Subcutaneous abdominal adipose tissue (tissue), 5 donors: ENCODE data around the gene HTR7.
"Not testable (repeated sequence)": the region's sequence is repeated elsewhere in the genome, so short reads cannot be mapped to it uniquely, and the experiment has no call there.

Experiments used
- H3K27ac ChIP-seq: one replicate; pipeline ENCODE4 v1.7.0; 2013; ENCODE audit warnings: low read depth, mild to moderate bottlenecking, inconsistent platforms, low read length, moderate library complexity
- H3K27me3 ChIP-seq, 5 donors: one replicate each; pipeline ENCODE4 v1.7.0; 2013; ENCODE audit warnings: low read length in 5 of 5, inconsistent platforms in 1 of 5; ENCODE audit not compliant: control insufficient read depth in 5 of 5, insufficient read depth in 4 of 5
- H3K36me3 ChIP-seq, 5 donors: one replicate each; pipeline ENCODE4 v1.7.0; 2013; ENCODE audit warnings: low read length in 5 of 5; ENCODE audit not compliant: control insufficient read depth in 5 of 5, insufficient read depth in 5 of 5
- H3K4me1 ChIP-seq, 5 donors: one replicate each; pipeline ENCODE4 v1.7.0; 2013; ENCODE audit warnings: low read length in 5 of 5, mild to moderate bottlenecking in 3 of 5, moderate library complexity in 1 of 5; ENCODE audit not compliant: control insufficient read depth in 5 of 5, insufficient read depth in 5 of 5
- H3K4me3 ChIP-seq, 5 donors: one replicate each; pipeline ENCODE4 v1.7.0; 2013; ENCODE audit warnings: low read length in 5 of 5, low read depth in 1 of 5
- H3K9ac ChIP-seq, 5 donors: one replicate each; pipeline ENCODE4 v1.7.0; 2013; ENCODE audit warnings: low read length in 5 of 5, mild to moderate bottlenecking in 4 of 5, moderate library complexity in 3 of 5
- H3K9me3 ChIP-seq, 5 donors: one replicate each; pipeline ENCODE4 v1.7.0; 2013; ENCODE audit warnings: low read length in 5 of 5; ENCODE audit not compliant: control insufficient read depth in 5 of 5
- donor health status: healthy.
- donor health status: healthy.
- donor health status: healthy.
- donor health status: healthy.
- donor health status: healthy.

HTR7 gene

DNA sequence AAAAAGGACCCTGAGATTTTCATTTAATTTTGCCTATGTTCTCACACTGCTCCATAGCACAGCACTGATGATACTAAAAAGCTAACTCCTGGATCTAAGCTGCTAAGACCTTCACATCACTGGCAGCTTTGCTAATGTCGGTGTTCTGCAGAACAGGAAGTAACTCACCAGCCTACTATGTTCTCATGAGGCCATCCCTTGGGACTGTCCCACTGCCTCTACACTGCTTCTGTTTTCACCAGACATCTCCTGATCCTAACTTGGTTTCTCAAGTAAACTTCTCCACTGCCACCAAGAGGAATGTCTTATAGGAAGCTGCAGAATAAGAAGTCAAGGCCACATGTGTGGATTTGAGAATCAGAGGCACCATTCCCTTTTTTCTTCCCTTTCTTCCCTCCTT, 15.1 kb downstream of the HTR7 start:
- Histone ChIP-seq H3K27ac (no peak overlapping the region), H3K9ac (no peak overlapping the region), H3K27me3 (peaks cover 0 to 7% (median 0%) of the 10 kb centered on the region in 5 donors), H3K4me3 (no peak overlapping the region), H3K4me1 (no peaks in the 10 kb centered on the region), H3K9me3 (peaks cover 0 to 3% (median 0%) of the 10 kb centered on the region in 5 donors), H3K36me3 (no peaks in the 10 kb centered on the region)

DNA sequence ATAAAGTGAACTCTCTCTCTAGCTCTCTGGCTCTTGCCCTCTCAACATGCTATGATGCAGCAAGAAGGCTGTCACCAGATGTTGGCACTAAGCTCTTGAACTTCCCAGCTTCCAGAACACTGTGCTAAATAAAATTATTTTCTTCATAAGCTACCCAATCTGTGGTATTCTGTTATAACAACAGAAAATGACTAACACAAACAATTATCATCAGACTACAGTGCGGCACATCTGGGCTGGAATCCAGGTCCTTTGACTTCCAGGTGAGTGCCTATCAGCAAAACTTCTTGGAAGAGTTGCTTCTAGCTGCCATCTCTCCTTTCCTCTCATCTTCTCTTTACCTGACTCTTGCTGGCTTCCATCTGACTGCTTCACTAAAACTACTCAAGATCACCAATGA, 20.4 kb downstream of the HTR7 start:
- H3K27ac ChIP-seq = no peak overlapping the region
- no peaks in the 10 kb centered on the region for H3K36me3 ChIP-seq
- H3K4me3 ChIP-seq = no peak overlapping the region
- no peaks in the 10 kb centered on the region for H3K4me1 ChIP-seq
- peaks cover 0 to 3% (median 0%) of the 10 kb centered on the region in 5 donors for H3K9me3 ChIP-seq
- H3K9ac ChIP-seq = no peak overlapping the region
- peaks cover 0 to 3% (median 0%) of the 10 kb centered on the region in 5 donors for H3K27me3 ChIP-seq

DNA sequence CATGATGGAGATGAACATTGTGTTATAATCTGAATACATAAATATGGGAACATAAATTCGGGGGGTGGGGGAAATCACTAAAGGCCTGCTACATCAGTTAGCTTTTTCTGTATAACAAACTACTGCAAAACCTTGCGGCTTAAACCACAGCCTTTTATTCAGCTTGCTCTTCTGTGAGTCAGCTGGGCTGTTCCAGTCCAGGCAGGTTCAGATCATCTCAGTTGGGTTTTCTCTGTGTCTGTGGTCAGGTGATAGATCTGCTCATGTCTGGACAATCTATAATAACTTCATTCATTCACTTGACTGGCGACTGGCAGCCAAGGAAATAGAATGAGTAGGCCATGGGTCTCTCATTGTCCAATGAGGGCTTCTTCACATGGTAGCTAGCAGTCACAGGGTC, 23.5 kb downstream of the HTR7 start:
- no peaks in the 10 kb centered on the region for H3K36me3 ChIP-seq
- peaks cover 0 to 2% (median 0%) of the 10 kb centered on the region in 5 donors for H3K9me3 ChIP-seq
- no peak overlapping the region for H3K27ac ChIP-seq
- H3K27me3 ChIP-seq = no peaks in the 10 kb centered on the region
- no peaks in the 10 kb centered on the region for H3K4me1 ChIP-seq
- no peak overlapping the region for H3K9ac ChIP-seq
- H3K4me3 ChIP-seq = no peak overlapping the region

DNA sequence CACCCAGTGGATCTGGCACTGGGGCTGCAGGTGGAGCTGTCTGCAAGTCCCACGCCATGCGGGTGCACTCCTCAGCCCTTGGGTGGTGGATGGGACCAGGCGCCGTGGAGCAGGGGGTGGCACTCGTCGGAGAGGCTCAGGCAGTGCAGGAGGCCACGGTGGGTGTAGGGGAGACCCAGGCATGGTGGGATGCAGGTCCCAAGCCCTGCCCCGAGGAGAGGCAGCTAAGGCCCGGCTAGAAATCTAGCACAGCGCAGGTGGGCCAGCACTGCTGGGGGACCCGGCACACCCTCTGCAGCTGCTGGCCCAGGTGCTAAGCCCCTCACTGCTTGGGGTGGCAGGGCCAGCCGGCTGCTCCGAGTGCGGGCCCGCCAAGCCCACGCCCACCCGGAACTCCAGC, 25.7 kb downstream of the HTR7 start:
- Histone ChIP-seq H3K27ac (no peak overlapping the region), H3K4me1 (no peaks in the 10 kb centered on the region), H3K27me3 (no peaks in the 10 kb centered on the region), H3K36me3 (no peaks in the 10 kb centered on the region), H3K9me3 (peaks cover 0 to 2% (median 0%) of the 10 kb centered on the region in 5 donors), H3K9ac (no peak overlapping the region), H3K4me3 (no peak overlapping the region)

DNA sequence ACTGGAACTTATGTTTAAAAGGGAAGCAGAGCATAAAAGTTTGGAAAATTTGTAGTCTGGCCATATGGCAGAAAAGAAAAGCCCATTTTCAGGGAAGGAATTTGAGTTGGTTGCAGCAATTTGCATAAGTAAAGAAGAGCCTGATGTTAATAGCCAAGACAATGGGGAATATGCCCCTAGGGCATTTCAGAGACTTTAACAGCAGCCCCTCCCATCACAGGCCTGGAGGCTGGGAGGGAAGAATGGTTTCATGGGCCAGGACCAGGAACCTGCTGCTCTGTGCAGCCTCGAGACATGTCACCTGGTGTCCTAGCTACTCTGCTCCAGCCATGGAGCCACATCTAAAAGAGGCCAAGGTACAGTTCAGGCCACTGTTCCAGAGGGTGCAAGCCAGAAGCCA, 35.3 kb downstream of the HTR7 start:
- Histone ChIP-seq H3K27me3 (peaks cover 0 to 2% (median 0%) of the 10 kb centered on the region in 5 donors), H3K36me3 (no peaks in the 10 kb centered on the region), H3K4me3 (peak overlapping the region in 1 of 5 donors; percentile 29), H3K4me1 (no peaks in the 10 kb centered on the region), H3K9ac (no peak overlapping the region), H3K9me3 (peaks cover 0 to 23% (median 13%) of the 10 kb centered on the region in 5 donors), H3K27ac (no peak overlapping the region)

DNA sequence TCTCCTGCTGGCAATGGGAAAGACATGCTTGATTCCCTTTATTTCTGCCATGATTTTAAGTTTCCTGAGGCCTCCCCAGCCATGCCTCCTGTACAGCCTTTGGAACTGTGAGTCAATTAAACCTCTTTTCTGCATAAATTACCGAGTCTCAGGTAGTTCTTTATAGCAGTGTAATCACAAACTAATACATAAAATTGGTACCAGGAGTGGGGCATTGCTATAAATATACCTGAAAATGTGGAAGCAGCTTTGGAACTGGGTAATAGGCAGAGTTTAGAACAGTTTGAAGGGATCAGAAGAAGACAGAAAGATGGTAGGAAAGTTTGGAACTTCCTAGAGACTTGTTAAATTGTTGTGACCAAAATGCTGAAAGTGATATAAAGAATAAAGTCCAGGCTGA, 36.0 kb downstream of the HTR7 start:
- H3K27me3 ChIP-seq, H3K4me3 ChIP-seq: not testable (repeated sequence)
- peaks cover 0 to 23% (median 13%) of the 10 kb centered on the region in 5 donors for H3K9me3 ChIP-seq

DNA sequence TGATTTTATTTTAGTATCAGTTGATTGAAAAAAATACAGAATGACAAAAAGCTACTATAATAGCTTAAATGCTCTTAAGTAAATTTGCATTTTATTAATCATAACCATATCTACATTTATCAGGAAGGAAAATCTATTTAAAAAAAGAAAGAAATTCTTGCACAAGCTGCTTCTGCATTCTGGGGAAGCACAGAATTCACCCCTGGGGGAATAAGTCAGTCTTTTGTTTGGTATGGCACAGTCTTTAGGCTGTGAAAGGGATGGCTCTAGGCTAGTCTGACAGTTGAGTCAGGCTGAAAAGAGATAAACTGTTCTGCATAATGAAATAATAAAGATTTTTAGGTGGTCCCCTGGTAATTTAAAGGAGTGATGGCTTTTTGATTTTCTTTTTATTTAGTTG, 37.9 kb downstream of the HTR7 start:
- no peaks in the 10 kb centered on the region for H3K36me3 ChIP-seq
- H3K27ac ChIP-seq = no peak overlapping the region
- no peak overlapping the region for H3K9ac ChIP-seq
- no peaks in the 10 kb centered on the region for H3K4me1 ChIP-seq
- peaks cover 0 to 23% (median 13%) of the 10 kb centered on the region in 5 donors for H3K9me3 ChIP-seq
- H3K27me3 ChIP-seq = peaks cover 0 to 2% (median 0%) of the 10 kb centered on the region in 5 donors
- H3K4me3 ChIP-seq = no peak overlapping the region

More for the DNA sequence above, 36.0 kb downstream of the HTR7 start:
- not testable (repeated sequence) for H3K4me1 ChIP-seq, H3K27ac ChIP-seq, H3K9ac ChIP-seq, H3K36me3 ChIP-seq

DNA sequence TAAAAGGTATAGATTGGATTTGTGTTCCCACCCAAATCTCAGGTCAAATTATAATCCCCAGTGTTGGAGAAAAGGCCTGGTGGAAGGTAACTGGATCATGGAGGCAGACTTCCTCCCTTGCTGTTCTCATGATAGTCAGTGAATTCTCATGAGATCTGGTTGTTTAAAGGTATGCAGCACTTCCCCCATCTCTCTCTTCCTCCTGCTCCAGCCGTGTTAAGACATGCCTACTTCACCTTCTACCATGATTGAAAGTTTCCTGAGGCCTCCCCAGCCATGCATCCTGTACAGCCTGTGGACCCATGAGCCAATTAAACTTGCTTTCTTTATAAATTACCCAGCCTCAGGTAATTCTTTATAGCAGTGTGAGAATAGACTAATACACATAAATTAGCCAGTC, 39.1 kb downstream of the HTR7 start:
- H3K9ac ChIP-seq = no peak overlapping the region

DNA sequence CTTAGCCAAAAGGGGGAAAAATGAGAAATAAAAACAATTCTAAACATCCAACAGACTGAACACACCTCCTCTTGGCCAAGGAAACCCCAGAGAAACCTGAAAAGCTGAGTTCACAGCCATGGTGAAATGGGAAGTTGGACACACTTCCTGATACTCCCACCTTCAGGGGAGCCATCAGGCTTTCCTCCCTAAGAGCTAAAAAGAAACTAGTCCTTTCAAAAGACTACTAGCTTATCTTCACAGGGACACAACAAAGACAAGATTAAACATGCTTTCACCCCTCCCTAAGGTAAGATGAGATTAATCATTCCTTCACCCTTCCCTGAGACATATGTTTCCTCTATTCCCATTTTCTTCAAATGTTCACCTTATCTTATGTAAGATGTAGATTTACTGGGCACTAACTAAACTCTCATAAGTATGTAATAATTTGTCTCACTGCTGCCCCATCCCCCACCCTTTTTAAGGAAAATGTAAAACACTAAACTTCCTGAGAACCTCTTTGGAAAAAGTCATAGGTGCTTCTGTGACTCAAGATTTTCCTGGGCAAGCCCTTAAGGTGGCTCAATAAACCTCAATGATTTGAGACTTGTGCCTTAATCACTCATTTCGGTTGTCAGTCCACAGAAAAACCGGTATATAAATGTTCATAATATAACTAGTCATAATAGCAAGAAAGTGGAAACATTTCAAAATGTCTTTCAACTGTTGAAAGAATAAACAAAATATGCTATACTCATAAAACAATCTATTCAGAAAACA, 40.5 kb downstream of the HTR7 start:
- Histone ChIP-seq H3K27ac (no peak overlapping the region), H3K36me3 (no peaks in the 10 kb centered on the region), H3K4me3 (no peak overlapping the region), H3K27me3 (no peaks in the 10 kb centered on the region), H3K9me3 (peaks cover 0 to 11% (median 6%) of the 10 kb centered on the region in 5 donors), H3K9ac (no peak overlapping the region), H3K4me1 (no peaks in the 10 kb centered on the region)

More for the DNA sequence above, 39.1 kb downstream of the HTR7 start:
- H3K4me1 ChIP-seq = no peaks in the 10 kb centered on the region
- H3K9me3 ChIP-seq = peaks cover 0 to 21% (median 11%) of the 10 kb centered on the region in 5 donors
- H3K27me3 ChIP-seq = peaks cover 0 to 2% (median 0%) of the 10 kb centered on the region in 5 donors
- no peaks in the 10 kb centered on the region for H3K36me3 ChIP-seq
- H3K27ac ChIP-seq = no peak overlapping the region
- no peak overlapping the region for H3K4me3 ChIP-seq

DNA sequence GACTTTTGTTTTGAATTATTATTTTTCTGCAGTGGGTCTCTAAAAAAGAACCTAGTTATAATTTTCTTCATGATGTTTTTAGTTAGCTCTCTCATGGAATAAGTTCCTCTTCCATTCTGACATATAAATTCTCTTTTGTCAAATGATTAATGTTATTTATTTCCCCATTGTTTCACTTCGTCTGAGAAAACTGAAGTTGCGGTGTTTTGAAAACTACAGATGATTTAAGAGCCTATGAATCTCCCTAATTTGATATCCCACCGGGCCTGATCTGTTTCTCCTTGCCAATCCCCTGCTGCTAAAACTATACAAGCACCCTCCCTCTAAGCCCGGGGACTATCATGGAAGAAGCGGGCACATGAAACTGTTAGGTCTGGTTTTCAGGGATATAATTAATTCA, 41.4 kb downstream of the HTR7 start:
- H3K9me3 ChIP-seq = peaks cover 0 to 4% (median 2%) of the 10 kb centered on the region in 5 donors
- no peaks in the 10 kb centered on the region for H3K27me3 ChIP-seq
- no peak overlapping the region for H3K4me3 ChIP-seq
- H3K4me1 ChIP-seq = no peaks in the 10 kb centered on the region
- no peak overlapping the region for H3K27ac ChIP-seq
- no peak overlapping the region for H3K9ac ChIP-seq
- H3K36me3 ChIP-seq = no peaks in the 10 kb centered on the region
